Activated CD4-positive, alpha-beta T cell treated with anti-CD3 and anti-CD28 coated beads, Interleukin-2, amount 10 ng/mL, durations not matched to agents 7 days and 5 days (primary cell): Measurements from ENCODE around the gene CXCR5. TPM values are rescaled to one million over a fixed set of nuclear protein-coding genes. Genes with fewer than 3 reads are reported as not detected.

Experiments
- CTCF ChIA-PET: fragments of 350-600 bp; sonication (Branson Sonifier 250); formaldehyde crosslinking; loops from one replicate; lab custom pipeline; 2021; ENCODE audit warnings: antibody characterized with exemption; lab: Charles Lee
- POLR2A ChIA-PET: fragments of 350-600 bp; sonication (Branson Sonifier 250); formaldehyde crosslinking; loops from one replicate; lab custom pipeline; 2021; ENCODE audit warnings: antibody characterized with exemption; lab: Charles Lee
- DNase-seq: peaks from one replicate; pipeline ENCODE4 v3.0.0-alpha.2; 2020
- H3K27ac Mint-ChIP-seq: one replicate; pipeline ENCODE4 v1.8.0; 2021; ENCODE audit warnings: mild to moderate bottlenecking, moderate library complexity, mixed read lengths
- H3K27me3 Mint-ChIP-seq: one replicate; pipeline ENCODE4 v1.8.0; 2021; ENCODE audit warnings: mixed read lengths
- H3K36me3 Mint-ChIP-seq: one replicate; pipeline ENCODE4 v1.8.0; 2021; ENCODE audit warnings: low read depth, mixed read lengths
- H3K4me1 Mint-ChIP-seq: one replicate; pipeline ENCODE4 v1.8.0; 2021; ENCODE audit warnings: mixed read lengths
- H3K4me3 Mint-ChIP-seq: one replicate; pipeline ENCODE4 v1.8.0; 2021; ENCODE audit warnings: mild to moderate bottlenecking, moderate library complexity, mixed read lengths
- H3K9me3 Mint-ChIP-seq: one replicate; pipeline ENCODE4 v1.8.0; 2021; ENCODE audit warnings: mixed read lengths
- total RNA-seq, 2 experiments: library from RNA; stranded (reverse); gene quantifications; one replicate each; pipeline ENCODE4 v1.2.3, GENCODE V29; 2021

The CXCR5 gene
- total RNA-seq, 2 experiments from 2014 or later, result 0.50 to 0.52 TPM

DNA sequence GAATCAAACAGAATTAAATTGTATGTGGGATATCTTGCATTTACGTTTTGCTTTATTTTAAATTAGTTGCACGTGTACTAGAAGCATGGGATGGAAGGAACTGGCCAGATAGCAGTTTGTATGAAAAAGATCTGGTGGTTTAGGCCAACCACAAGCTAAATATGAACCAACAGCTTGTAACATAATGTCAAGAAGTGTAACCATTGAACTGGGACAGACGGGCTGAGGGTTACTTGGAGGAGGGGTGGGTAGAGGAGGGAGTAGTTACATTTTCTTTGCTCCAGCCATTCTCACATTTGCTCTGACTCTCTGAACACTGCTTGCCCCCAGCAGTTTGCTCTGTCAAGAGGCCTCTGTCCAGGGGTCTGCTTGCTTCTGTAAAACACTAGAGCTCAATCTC, 31.7 kb upstream of the CXCR5 start:
- H3K4me3 Mint-ChIP-seq, result no peak overlapping the region
- ChIA-PET CTCF (interaction anchor here (1.5 kb wide), 1 partner anchor 8 kb away, joined by 4 read pairs; no protein-coding TSS in a partner anchor), POLR2A (interaction anchor here (0.6 kb wide), 1 partner anchor 93 kb away, joined by 3 read pairs; no protein-coding TSS in a partner anchor)
- peaks cover 4% of the 10 kb centered on the region for H3K4me1 Mint-ChIP-seq
- H3K27me3 Mint-ChIP-seq, result no peaks in the 10 kb centered on the region
- H3K27ac Mint-ChIP-seq, result no peak overlapping the region
- H3K36me3 Mint-ChIP-seq, result no peaks in the 10 kb centered on the region
- no peak for DNase-seq
- H3K9me3 Mint-ChIP-seq, result no peaks in the 10 kb centered on the region

DNA sequence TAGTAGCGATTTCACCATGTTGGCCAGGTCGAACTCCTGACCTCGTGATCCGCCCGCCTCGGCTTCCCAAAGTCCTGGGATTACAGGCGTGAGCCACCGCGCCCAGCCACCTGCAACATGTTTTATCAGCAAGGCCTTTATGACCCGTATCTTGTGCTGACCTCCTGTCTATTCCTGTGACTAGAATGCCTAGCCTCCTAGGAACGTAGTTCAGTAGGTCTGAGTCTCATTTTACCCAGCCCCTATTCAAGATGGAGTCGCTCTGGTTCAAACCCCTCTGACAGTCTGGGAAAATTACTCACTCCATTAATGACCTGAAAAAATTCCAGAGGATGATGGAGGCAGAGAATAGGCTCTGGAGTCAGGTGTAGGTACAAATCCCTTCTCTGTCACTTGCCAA, 30.0 kb upstream of the CXCR5 start:
- Mint-ChIP-seq H3K4me3 (no peak overlapping the region), H3K4me1 (peaks cover under 1% of the 10 kb centered on the region), H3K27ac (no peak overlapping the region), H3K9me3 (no peaks in the 10 kb centered on the region), H3K27me3 (no peaks in the 10 kb centered on the region), H3K36me3 (no peaks in the 10 kb centered on the region)
- DNase-seq, result no peak
- POLR2A ChIA-PET, result interaction anchor here (0.6 kb wide), 1 partner anchor 96 kb away, joined by 4 read pairs; no protein-coding TSS in a partner anchor
- CTCF ChIA-PET, result interaction anchor here (0.6 kb wide), 1 partner anchor 34 kb away, joined by 5 read pairs; no protein-coding TSS in a partner anchor

DNA sequence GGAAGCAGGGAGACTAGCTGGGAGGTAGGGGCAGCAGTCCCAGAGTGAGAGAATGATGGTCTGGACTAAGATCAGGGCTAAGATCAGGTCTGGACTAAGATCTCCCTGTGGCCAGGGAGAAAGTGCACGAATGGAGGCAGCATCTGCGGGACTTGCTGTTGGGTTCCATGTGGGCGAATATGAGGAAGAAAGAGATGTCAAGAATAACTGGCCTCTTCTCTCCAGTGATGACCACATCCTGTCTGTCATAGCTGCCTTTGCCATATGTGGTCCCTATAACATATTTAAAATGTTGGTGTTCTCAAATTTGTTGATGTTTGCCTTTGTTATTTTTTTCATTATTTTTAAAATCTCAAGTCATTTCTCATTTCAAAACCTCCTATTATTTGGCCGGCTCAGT, 27.4 kb upstream of the CXCR5 start:
- ChIA-PET CTCF (interaction anchor here (0.7 kb wide), 1 partner anchor 75 kb away, joined by 3 read pairs; no protein-coding TSS in a partner anchor), POLR2A (no interaction called here)

DNA sequence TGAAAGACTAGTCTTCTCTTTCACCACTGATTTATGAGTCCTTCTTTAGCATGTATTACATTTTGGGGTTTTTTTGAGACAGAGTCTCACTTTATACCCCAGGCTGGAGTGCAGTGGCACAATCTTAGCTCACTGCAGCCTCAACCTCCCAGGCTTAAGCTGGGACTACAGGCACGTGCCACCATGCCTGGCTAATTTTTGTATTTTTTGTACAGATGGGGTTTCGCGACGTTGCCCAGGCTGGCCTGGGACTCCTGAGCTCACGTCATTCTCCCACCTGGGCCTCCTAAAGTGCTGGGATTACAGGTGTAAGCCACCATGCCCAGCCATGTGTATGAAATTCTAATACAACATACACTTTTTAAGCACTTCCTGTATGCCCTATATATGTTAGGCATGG, 26.3 kb upstream of the CXCR5 start:
- no peak for DNase-seq
- H3K27ac Mint-ChIP-seq, result no peak overlapping the region
- no peaks in the 10 kb centered on the region for H3K36me3 Mint-ChIP-seq
- POLR2A ChIA-PET, result no interaction called here
- H3K4me1 Mint-ChIP-seq, result peaks cover 5% of the 10 kb centered on the region
- CTCF ChIA-PET, result interaction anchor here (0.6 kb wide), 1 partner anchor 132 kb away, joined by 3 read pairs; no protein-coding TSS in a partner anchor
- H3K27me3 Mint-ChIP-seq, result no peaks in the 10 kb centered on the region
- H3K9me3 Mint-ChIP-seq, result no peaks in the 10 kb centered on the region
- H3K4me3 Mint-ChIP-seq, result no peak overlapping the region

More for the DNA sequence above, 27.4 kb upstream of the CXCR5 start:
- Mint-ChIP-seq H3K27ac (no peak overlapping the region), H3K36me3 (no peaks in the 10 kb centered on the region), H3K27me3 (no peaks in the 10 kb centered on the region), H3K4me3 (no peak overlapping the region), H3K9me3 (no peaks in the 10 kb centered on the region), H3K4me1 (peaks cover 5% of the 10 kb centered on the region)
- DNase-seq, result no peak

DNA sequence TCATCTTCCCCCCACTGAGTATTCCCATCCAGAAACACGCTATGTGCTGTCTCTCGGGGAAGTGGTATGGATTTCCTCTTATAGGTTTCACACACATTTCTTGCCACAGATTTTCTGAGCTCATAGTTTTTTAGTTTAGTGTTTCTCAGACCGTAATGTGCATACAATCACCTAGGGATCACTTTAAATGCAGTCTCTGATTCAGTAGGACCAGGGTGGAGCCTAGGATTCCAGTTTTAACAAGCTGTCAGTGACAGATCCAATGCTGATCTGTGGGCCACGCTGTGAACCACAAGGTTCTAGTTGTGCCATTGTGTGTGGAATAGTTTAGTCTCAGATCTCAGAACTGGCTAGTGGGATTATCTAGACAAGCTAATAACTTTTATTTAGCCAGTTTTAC, 23.7 kb upstream of the CXCR5 start:
- ChIA-PET POLR2A (no interaction called here), CTCF (interaction anchor here (1.3 to 1.5 kb wide), 2 partner anchors 10 to 26 kb away, joined by 3 to 5 read pairs; no protein-coding TSS in a partner anchor)
- H3K27ac Mint-ChIP-seq, result no peak overlapping the region
- no peaks in the 10 kb centered on the region for H3K9me3 Mint-ChIP-seq
- H3K4me1 Mint-ChIP-seq, result peaks cover 5% of the 10 kb centered on the region
- no peaks in the 10 kb centered on the region for H3K36me3 Mint-ChIP-seq
- no peak for DNase-seq
- no peaks in the 10 kb centered on the region for H3K27me3 Mint-ChIP-seq
- H3K4me3 Mint-ChIP-seq, result no peak overlapping the region

DNA sequence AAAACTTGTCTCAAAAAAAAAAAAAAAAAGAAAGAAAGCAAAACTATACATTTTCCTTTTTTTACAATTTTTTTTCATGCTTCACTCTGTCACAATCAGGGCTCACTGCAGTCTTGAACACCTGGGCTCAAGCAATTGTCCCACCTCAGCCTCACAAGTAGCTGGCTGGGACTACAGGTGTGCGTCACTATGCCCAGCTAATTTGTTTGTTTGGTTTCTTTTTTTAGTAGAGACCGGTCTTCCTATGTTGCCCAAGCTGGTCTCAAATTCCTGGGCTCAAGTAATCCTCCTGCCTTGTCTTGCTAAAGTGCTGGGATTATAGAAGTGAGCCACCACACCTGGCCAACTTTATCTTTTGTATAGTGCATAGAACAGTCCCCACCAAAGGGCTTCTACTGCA, 15.0 kb upstream of the CXCR5 start:
- H3K9me3 Mint-ChIP-seq, result no peaks in the 10 kb centered on the region
- H3K4me1 Mint-ChIP-seq, result peaks cover 33% of the 10 kb centered on the region
- H3K4me3 Mint-ChIP-seq, result no peak overlapping the region
- H3K36me3 Mint-ChIP-seq, result no peaks in the 10 kb centered on the region
- DNase-seq, result no peak
- no peak overlapping the region for H3K27ac Mint-ChIP-seq
- no peaks in the 10 kb centered on the region for H3K27me3 Mint-ChIP-seq
- POLR2A ChIA-PET, result no interaction called here
- CTCF ChIA-PET, result interaction anchor here (2.3 kb wide), 1 partner anchor 15 kb away, joined by 9 read pairs; the partner anchor contains the start of gene CXCR5

DNA sequence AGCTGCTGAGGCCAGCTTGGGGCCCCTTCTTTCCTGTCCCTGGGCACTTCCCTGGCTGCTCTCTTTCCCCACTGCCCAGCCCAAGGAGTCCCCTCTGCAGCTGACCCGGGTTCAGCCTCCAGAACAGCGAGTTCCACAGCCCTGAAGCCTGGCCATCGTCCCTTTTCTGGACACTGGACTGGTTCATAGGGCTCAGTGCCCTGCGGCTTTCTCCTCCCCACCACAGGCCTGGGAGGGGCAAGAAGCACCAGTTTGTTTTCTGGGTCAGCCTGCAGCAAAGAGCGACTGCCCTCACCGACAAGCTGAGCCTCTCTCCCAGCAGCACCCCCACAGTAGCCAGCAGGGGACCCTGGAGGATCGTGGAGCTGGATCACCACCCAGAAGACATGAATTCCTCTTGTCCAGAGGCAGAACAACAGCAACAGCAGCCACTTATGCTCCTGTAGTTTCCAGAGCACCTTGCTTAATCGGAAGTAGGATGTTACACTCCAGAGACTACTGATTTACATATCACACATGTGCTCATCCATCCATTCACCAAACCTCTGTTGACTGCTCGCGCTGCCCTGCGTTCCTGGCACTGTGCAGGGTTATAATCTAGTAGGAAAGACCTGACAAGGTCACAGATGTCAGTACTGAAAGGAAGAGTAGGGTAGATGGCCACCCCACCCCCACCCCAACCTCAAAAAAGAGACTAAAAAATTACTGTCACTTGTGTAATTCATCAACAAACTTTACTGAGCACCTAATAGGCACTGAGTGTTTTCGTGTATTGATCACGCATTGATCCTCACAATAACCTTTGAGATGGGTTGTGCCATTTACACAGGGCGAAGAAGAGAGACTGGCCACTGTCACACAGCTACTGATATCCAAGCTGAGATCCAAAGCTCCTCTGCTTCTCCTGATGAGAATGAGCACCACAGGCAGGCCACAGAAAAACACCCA, 13.0 kb upstream of the CXCR5 start:
- peak overlapping the region; percentile 58 for H3K4me3 Mint-ChIP-seq
- peaks cover 1% of the 10 kb centered on the region for H3K36me3 Mint-ChIP-seq
- POLR2A ChIA-PET, result interaction anchor here (1.0 to 1.6 kb wide), 3 partner anchors 12 to 78 kb away, joined by 4 to 15 read pairs (median 5); partner anchors contain the start of gene DDX6
- CTCF ChIA-PET, result interaction anchor here (0.8 to 2.2 kb wide), 9 partner anchors 8 to 181 kb away, joined by 3 to 9 read pairs (median 6); partner anchors contain the start of genes BCL9L, CXCR5 and DDX6
- H3K9me3 Mint-ChIP-seq, result no peaks in the 10 kb centered on the region
- peaks cover 54% of the 10 kb centered on the region for H3K4me1 Mint-ChIP-seq
- peak overlapping the region; percentile 96 for H3K27ac Mint-ChIP-seq
- no peaks in the 10 kb centered on the region for H3K27me3 Mint-ChIP-seq
- DNase-seq, result peak; percentile 30

DNA sequence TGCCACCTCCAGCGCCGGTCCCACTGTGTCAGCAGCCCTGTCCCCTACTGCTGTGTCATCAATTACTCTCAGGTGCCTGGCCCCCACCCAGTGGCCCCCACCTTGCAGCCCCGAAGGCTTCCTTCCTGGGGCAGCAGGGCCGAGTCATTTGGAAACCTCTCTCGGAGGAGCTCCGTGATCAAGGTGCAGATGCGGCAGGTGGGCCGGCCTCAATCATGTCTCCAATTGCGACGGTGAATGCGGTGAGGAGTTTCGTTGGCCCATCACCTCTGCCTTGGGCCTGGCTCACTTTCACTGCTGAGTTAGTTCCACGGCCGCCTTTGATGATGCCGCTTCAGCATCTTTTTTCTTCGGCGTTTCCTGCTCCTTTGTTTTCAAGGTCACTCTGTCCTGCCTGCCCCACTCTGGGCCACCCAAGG, 11.3 kb upstream of the CXCR5 start:
- H3K9me3 Mint-ChIP-seq, result no peaks in the 10 kb centered on the region
- H3K4me1 Mint-ChIP-seq, result peaks cover 71% of the 10 kb centered on the region
- no peaks in the 10 kb centered on the region for H3K27me3 Mint-ChIP-seq
- peaks cover 1% of the 10 kb centered on the region for H3K36me3 Mint-ChIP-seq
- H3K27ac Mint-ChIP-seq, result peak overlapping the region; percentile 69
- H3K4me3 Mint-ChIP-seq, result no peak overlapping the region
- peak; percentile 56 for DNase-seq
- ChIA-PET CTCF (interaction anchor here (0.6 to 2.1 kb wide), 4 partner anchors 11 to 964 kb away, joined by 3 to 9 read pairs (median 4); partner anchors contain the start of gene CXCR5), POLR2A (interaction anchor here (0.6 to 1.0 kb wide), 2 partner anchors 81 to 507 kb away, joined by 3 to 5 read pairs; partner anchors contain the start of gene DDX6)

DNA sequence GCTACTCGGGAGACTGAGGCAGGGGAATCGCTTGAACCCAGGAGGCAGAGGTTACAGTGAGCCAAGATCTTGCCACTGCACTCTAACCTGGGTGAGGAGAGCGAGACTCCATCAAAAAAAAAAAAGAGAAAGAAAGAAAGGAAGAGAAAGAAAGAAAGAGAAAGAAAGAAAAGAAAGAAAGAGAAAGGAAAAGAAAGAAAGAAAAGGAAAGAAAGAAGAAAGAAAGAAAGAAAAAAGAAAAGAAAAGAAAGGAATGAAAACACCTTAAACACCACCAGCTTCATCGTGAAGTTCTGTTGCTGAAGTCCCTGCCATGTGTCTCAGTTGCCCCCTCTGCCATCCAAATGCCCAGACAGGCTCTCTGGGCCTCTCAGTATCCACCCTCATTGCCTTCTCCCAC, 9.9 kb upstream of the CXCR5 start:
- ChIA-PET CTCF (interaction anchor here (1.3 to 2.1 kb wide), 2 partner anchors 10 to 12 kb away, joined by 4 to 9 read pairs; partner anchors contain the start of gene CXCR5), POLR2A (no interaction called here)
- no peaks in the 10 kb centered on the region for H3K27me3 Mint-ChIP-seq
- H3K4me1 Mint-ChIP-seq, result peaks cover 85% of the 10 kb centered on the region
- no peak overlapping the region for H3K4me3 Mint-ChIP-seq
- no peaks in the 10 kb centered on the region for H3K9me3 Mint-ChIP-seq
- peak overlapping the region; percentile 78 for H3K27ac Mint-ChIP-seq
- no peak for DNase-seq
- peaks cover 1% of the 10 kb centered on the region for H3K36me3 Mint-ChIP-seq

DNA sequence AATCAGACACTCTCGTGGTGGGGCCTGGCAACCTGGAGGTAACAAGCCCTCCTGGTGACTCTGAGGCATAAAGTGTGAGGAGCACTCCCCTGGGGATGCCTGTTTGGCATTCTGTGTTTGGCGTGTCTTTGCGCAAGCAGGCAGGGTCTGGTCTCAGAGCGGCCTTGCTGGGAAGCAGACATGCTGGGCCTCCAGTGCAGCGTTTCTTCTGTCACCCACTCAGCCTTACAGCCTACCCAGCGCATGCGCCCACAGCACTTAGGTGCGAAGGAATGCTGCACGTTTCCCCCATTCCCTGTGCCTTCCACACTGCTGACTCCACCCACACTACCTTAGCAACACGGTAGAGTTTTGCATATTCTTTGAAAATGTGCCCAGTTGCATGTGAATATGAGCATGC, 7.4 kb upstream of the CXCR5 start:
- no peak for DNase-seq
- CTCF ChIA-PET, result interaction anchor here (1.1 to 2.8 kb wide), 2 partner anchors 46 to 64 kb away, joined by 4 to 6 read pairs; no protein-coding TSS in a partner anchor
- POLR2A ChIA-PET, result no interaction called here
- H3K4me1 Mint-ChIP-seq, result peaks cover 88% of the 10 kb centered on the region
- no peaks in the 10 kb centered on the region for H3K9me3 Mint-ChIP-seq
- H3K36me3 Mint-ChIP-seq, result peaks cover 1% of the 10 kb centered on the region
- H3K27ac Mint-ChIP-seq, result peak overlapping the region; percentile 97
- H3K4me3 Mint-ChIP-seq, result peak overlapping the region; percentile 49
- no peaks in the 10 kb centered on the region for H3K27me3 Mint-ChIP-seq

DNA sequence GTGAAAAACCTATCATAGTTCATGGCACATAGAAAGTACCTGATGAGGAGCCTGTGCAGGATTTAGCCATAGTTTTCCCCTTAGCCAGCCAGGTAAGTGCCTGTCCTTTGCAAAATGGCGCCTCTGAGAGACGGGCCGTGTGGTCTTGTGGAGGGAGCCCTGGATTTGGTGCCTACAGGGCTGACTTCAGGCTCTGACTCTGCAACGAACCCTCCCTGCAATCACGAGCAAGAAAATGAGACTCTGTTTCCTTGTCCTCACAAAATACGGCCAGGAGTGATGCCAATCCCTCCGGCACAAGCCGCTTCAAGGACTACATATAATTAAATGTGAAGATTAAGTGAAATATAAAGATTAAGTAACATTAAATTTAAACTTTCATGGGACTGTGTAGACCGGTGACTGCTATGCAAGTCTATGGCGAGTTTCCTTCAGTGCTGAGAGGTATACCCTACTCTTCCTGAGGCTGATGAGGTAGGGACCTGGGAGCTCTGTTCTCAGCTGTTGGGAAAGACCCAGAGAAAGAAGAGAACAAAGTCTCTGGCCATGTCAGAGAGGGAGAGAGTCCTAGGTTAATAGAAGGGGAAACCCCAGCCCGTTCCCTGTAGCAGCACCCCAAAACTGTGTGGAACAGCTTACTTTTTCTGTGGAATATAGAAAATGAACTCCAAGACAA, 6.1 kb upstream of the CXCR5 start:
- no peaks in the 10 kb centered on the region for H3K9me3 Mint-ChIP-seq
- peaks cover 1% of the 10 kb centered on the region for H3K36me3 Mint-ChIP-seq
- no peaks in the 10 kb centered on the region for H3K27me3 Mint-ChIP-seq
- ChIA-PET POLR2A (no interaction called here), CTCF (interaction anchor here (0.6 to 6.5 kb wide), 9 partner anchors 8 to 207 kb away, joined by 3 to 30 read pairs (median 4); no protein-coding TSS in a partner anchor)
- no peak for DNase-seq
- peak overlapping the region; percentile 97 for H3K27ac Mint-ChIP-seq
- H3K4me1 Mint-ChIP-seq, result peaks cover 91% of the 10 kb centered on the region
- no peak overlapping the region for H3K4me3 Mint-ChIP-seq

DNA sequence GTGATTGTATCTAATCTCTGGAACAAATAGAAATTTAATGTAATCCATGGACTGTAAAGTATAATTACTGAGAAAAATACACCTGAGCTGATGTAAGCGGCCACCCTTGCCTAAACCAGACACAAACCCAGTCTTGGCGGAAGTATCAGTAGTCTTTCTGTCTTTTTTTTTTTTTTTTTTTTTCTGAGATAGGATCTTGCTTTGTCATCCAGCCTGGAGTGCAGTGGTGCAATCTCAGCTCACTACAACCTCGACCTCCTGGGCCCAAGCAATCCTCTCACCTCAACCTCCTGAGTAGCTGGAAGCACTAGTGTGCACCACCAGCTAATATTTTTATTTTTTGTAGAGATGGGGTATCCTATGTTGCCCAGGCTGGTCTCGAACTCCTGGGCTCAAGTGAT, 5.5 kb upstream of the CXCR5 start:
- H3K27ac Mint-ChIP-seq, result peak overlapping the region; percentile 97
- H3K9me3 Mint-ChIP-seq, result no peaks in the 10 kb centered on the region
- H3K36me3 Mint-ChIP-seq, result peaks cover 1% of the 10 kb centered on the region
- H3K4me3 Mint-ChIP-seq, result no peak overlapping the region
- no peaks in the 10 kb centered on the region for H3K27me3 Mint-ChIP-seq
- H3K4me1 Mint-ChIP-seq, result peaks cover 91% of the 10 kb centered on the region
- peak; percentile 41 for DNase-seq
- CTCF ChIA-PET, result interaction anchor here (0.6 to 6.5 kb wide), 7 partner anchors 8 to 208 kb away, joined by 3 to 30 read pairs (median 4); no protein-coding TSS in a partner anchor
- POLR2A ChIA-PET, result interaction anchor here (0.9 kb wide), 1 partner anchor 85 kb away, joined by 3 read pairs; no protein-coding TSS in a partner anchor
